ENCODE measurements around the gene ACKR2. TPM values are rescaled to one million over a fixed set of nuclear protein-coding genes. Genes with fewer than 3 reads are reported as not detected.

Gene ACKR2
- total and polyA plus RNA-seq, 2 of the 13 experiments (the other 11 are each of a cell fraction or from before 2014, with no cell fraction given): 1.1 to 1.9 TPM

GRCh38 chr3:42829083-42829627 is 19.9 kb downstream of the ACKR2 start (continued):
- no peak for TF ChIP-seq KIAA2018 (CRISPR knock-in tag; IDR thresholded peaks at IDR 0.05; ENCODE audit: borderline replicate concordance)
- no peak for TF ChIP-seq ZNF383 (CRISPR knock-in tag; IDR thresholded peaks at IDR 0.05; ENCODE audit: borderline replicate concordance)
- no peak for TF ChIP-seq KLF13 (CRISPR knock-in tag; IDR thresholded peaks at IDR 0.05)
- no peak for TF ChIP-seq KDM5B (CRISPR knock-in tag; IDR thresholded peaks at IDR 0.05; ENCODE audit: borderline replicate concordance)
- TF ChIP-seq ZSCAN22 (CRISPR knock-in tag; IDR thresholded peaks at IDR 0.05): no peak
- no peak for TF ChIP-seq SP140L (CRISPR knock-in tag; IDR thresholded peaks at IDR 0.05; ENCODE audit: borderline replicate concordance)
- TF ChIP-seq TBX3 (IDR thresholded peaks at IDR 0.05; ENCODE audit: borderline replicate concordance): peak; percentile 100
- no peak for TF ChIP-seq ZNF737 (CRISPR knock-in tag; IDR thresholded peaks at IDR 0.05; ENCODE audit: borderline replicate concordance)
- no peak for TF ChIP-seq LBX2 (CRISPR knock-in tag; IDR thresholded peaks at IDR 0.05; ENCODE audit: borderline replicate concordance)
- no peak for TF ChIP-seq CERS6 (CRISPR knock-in tag; IDR thresholded peaks at IDR 0.05)
- TF ChIP-seq SRSF4 (IDR thresholded peaks at IDR 0.05; ENCODE audit: low read depth, low read length, poor library complexity, severe bottlenecking): no peak
- TF ChIP-seq ZNF574 (CRISPR knock-in tag; IDR thresholded peaks at IDR 0.05): no peak; the same call in 1 of the 2 replicates
- no peak for TF ChIP-seq RNF2 (conservative IDR thresholded peaks at IDR 0.05; ENCODE audit: low read depth)
- no peak for TF ChIP-seq PCBP2 (optimal IDR thresholded peaks at IDR 0.05; ENCODE audit: low read depth, low read length, poor library complexity, severe bottlenecking)
- no peak for TF ChIP-seq ZZZ3 (CRISPR knock-in tag; IDR thresholded peaks at IDR 0.05; ENCODE audit: borderline replicate concordance)
